Suprapubic skin (tissue), 4 donors: ENCODE results near the gene FBXO21.

ENCODE experiments used
- CTCF ChIP-seq, 2 donors: fragments of 200-600 bp in 1 of 2; fragments of 450-650 bp in 1 of 2; sonication (generic) in 1 of 2; IDR thresholded peaks; one replicate each; pipeline ENCODE4 v1.5.1; 2016 to 2019; ENCODE audit warnings: antibody characterized with exemption in 2 of 2, mild to moderate bottlenecking in 1 of 2, moderate library complexity in 1 of 2
- EP300 ChIP-seq: sonication (generic); formaldehyde crosslinking; IDR thresholded peaks from one replicate; pipeline ENCODE4 v1.6.1; 2017; ENCODE audit warnings: antibody characterized with exemption
- POLR2A ChIP-seq, 2 donors: fragments of 450-650 bp; IDR thresholded peaks; one replicate each; pipeline ENCODE4 v1.6.1; 2017; ENCODE audit warnings: antibody characterized with exemption in 2 of 2, mild to moderate bottlenecking in 2 of 2, moderate library complexity in 2 of 2
- POLR2AphosphoS5 ChIP-seq, 3 donors: sonication (generic); formaldehyde crosslinking; IDR thresholded peaks; one replicate each; pipeline ENCODE4 v1.6.1; 2017; ENCODE audit warnings: antibody characterized with exemption in 3 of 3

DNA sequence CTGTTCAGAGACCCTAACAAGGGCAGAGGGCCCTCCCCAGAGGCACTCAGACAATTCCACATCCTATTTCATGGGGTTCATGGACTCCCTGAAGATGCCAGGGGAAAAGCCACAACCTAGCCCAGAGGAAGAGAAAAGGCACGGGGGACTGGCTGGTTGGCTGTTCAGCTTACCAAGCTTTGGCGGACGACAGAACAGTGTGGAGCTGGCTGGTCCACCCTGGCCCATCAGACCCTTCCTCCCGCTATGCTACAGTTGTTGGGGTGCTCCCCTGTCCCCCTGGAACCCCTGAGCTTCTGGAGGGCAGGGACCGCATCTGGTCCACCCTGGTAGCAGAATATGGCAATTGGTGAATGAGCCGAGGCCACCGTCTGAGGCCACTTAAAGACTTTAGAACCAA, 97.4 kb downstream of the FBXO21 start:
- TF ChIP-seq CTCF (IDR thresholded peaks at IDR 0.05) (no peak), EP300 (no peak), POLR2A (IDR thresholded peaks at IDR 0.05) (no peak), POLR2AphosphoS5 (IDR thresholded peaks at IDR 0.05) (no peak)
